NCI-H2081 treated with DMSO at 0.1 percent for 48 hours (cell line): ENCODE measurements around the gene CABP4.

Experiments used
- DNase-seq: peaks from one replicate; lab custom pipeline; 2025; lab: John Stamatoyannopoulos, UW

The CABP4 gene

GRCh38 chr11:67435727-67436458 lies 19.3 kb upstream of the CABP4 start:
- DNase-seq: no peak

DNA sequence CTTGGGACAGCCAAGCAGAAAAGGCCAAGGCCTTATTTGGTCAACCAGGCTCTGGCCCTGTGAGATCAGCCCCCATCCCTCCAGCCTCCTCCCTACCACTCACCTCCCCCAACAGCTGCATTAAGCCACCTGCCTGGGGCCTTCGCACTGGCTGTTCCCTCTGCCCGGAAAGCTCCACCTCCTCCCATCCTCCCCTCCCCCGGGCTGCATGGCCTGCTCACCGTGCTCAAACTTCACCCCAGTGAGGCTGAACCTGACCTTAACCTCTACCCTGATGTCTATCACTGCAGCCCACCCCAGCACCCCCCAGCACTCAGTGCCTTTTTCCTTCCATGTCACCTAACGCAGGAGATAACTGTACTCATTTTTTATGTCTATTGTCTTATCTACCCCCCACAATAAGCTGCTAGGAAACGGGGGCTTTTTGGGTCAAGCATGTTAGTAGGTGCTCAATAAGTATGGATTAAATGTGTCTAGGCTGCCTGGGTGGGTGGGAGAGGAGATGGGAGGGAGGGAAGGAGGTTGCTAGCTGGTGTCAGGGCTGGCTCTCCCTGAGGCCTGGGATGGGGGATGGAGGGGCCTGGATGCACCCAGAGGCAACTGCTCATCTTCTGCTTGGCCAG lies 18.6 kb upstream of the CABP4 start:
- DNase-seq: no peak

GRCh38 chr11:67437082-67437808 lies 17.9 kb upstream of the CABP4 start, which contains the start of gene PTPRCAP:
Gene PTPRCAP (minus strand): TSS chr11:67437682. CDS start chr11:67437619, 63 bp downstream.
- DNase-seq: no peak

- DNase-seq: no peak
Measured at GRCh38 chr11:67437809-67438157, 17.4 kb upstream of the CABP4 start.

DNA sequence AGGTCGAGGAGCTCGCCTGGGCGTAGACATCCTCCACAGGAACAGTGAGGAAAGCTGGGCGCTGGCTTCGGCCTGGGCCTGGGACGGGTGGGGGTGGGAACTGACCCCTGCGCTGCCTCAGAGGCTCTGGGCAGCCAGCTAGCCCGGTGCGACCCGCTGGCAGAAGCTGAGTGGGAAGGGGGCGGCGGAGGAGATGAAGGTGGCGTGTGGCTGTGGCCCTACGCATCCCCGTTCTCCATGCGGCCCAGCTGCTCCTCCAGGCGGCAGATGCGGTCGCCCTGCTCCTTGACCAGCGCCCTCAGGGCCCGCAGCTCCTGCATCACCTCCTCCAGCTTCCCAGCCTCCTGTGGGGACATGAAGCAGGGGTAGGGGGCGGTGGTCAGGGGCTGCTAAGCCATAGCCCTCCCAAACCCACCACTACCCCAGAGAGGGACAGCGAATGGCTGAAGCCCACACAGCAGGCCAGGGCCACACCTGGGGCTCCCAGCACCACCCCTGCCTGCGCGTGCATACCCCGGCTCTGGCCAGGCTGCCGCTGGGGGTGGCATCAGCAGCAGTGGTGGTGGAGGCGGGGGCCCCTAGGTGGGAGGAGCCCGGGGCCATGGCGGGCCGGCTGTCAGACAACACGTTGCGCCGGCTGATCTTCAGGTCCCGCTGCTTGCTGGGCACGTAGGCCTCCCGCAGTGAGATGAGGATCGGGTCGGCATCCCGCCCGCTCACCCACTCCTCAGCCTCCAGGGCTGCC lies 16.8 kb upstream of the CABP4 start:
- DNase-seq: no peak

DNA sequence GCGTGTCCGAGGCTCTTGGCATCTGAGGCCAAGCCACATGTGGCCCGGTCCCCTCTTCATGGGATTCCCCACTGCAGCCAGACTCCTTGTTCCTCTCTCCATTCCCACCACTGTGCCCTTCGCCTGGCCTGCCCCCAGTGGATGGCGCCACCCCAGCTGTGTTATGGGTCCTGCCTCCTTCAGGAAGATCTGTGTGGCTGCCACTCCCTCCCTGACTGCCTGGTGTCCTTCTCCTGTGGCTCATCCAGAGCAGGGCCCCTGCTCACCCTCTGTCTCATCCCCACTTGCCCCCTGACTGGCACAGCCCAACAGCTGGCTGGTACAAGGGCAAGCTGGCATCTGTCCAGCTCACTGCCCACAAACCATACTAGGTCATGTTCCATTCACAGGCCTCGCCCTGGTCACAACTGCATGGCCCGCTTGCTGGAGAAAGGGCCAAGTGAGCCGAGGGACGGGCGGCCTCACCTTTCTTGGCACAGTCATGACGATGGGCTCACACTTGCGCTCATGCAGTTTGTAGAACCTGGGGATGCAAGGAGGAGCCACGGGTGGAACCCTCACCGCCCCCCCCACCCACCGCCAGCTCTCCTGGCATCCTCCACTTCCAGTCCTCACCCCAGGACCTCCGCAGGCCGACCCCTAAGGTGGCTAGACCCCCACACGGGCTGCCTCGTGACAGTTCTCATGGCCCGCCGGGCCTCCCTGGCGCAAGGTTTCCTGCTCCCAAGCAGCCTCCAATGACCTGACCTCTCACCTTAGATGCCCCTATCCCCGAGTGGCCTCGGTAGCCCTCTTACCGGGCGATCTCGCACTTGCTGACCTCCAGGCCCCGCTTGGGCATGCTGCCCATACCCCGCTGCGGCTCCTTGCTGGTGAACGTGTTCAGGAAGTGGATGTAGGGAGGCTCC lies 15.6 kb upstream of the CABP4 start:
- no peak for DNase-seq

DNA sequence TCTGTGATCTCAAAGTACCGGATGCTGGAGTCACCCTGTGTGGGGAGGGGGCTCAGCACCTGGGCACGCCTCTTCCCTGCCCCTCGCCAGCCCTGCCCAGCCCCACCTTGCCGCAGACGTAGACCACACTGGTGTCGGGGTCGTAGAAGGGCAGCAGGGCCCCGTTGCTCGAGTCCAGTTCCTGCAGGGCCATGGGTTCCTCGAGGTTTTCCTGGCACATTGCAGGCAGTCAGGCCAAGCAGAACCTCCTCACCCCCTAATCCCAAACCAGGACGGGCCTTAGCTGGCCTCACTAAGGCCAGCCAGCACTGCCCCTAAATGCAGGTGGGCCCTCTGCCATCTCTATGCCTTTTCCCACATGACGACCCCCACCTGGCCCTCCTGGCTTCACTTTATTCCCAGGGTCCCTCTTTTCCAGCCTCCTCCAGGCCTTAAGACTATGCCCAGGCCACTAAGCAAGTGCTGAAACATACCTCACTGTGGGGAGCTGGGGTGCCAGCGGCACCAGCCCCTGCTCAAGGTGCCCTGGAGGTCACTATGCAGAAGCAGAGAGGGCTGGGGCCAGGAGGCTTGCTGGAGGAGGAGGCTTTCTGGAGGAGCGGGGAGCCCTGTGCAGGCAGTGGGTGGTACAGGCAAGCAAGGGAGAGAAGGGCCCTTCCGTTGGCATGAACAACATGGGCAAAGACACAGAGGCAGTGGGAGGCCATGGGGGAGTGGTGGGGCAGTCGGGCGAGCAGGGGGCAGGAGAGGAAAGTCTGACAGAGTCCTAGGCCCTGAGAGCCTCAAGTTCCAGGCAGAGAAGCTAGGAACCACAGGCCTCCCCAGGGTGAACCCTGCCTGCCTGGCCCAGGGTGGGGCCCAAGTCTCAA lies 14.7 kb upstream of the CABP4 start:
- no peak for DNase-seq

DNA sequence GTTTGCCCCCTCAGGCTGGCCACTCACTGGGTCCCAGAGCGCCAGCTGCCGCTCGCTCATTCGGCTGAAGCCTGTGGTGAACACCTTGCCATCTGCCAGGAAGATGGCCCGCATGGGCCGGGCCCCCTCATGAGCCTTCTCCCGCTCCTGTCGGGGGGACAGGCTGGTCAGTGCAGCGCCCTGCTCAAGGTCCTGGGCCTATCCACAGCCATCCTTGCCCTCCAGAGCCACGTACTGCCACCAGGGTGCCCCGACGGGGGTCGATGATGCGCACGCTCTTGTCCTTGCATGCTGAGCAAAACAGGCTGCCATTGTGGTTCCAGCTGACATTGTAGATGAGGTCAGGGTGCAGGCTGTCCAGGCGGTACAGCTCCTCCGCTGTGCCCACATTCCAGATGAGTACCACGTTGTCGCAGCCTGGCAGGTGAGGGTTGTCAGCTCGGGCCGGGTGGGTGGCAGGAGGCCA lies 14.0 kb upstream of the CABP4 start:
- no peak for DNase-seq

- no peak for DNase-seq
Measured at GRCh38 chr11:67441731-67442351, 13.3 kb upstream of the CABP4 start.

GRCh38 chr11:67442504-67443404 lies 12.4 kb upstream of the CABP4 start:
- DNase-seq: no peak

DNA sequence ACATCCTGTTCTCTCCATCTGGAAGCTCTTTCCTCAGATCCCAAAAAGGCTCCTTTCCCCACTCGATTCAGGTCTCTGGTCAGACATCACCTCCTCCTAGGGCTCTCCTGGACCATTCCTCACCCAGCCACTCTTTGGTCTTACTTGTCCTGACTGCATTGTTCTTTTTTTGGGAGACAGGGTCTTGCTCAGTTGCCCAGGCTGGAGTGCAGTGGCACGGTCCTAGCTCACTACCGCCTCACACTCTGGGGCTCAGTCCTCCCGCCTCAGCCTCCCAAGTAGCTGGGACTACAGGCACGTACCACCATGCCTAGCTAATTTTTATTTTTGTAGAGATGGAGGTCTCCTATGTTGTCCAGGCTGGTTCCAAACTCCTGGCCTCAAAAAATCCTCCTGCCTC lies 9.6 kb upstream of the CABP4 start:
- DNase-seq: no peak

DNA sequence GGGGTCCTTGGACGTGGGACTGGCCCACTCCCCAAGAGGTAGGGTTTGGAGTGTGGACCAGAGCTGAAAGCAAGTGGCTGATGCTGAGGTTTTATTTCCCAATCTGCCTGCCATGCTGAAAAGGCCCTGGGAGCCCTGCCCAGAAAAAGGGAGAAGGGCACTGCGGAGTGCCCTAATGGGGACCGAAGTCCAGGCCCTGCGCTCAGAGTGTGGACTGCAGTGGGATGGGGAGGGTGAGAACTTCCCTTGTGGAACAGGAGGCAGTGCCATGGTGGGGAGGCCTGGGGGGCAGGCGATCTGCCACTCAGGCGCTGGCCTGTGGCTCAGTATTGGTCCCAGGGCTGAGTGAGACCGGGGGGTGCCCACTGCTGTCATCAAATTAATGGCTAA lies 6.9 kb upstream of the CABP4 start:
- no peak for DNase-seq

DNA sequence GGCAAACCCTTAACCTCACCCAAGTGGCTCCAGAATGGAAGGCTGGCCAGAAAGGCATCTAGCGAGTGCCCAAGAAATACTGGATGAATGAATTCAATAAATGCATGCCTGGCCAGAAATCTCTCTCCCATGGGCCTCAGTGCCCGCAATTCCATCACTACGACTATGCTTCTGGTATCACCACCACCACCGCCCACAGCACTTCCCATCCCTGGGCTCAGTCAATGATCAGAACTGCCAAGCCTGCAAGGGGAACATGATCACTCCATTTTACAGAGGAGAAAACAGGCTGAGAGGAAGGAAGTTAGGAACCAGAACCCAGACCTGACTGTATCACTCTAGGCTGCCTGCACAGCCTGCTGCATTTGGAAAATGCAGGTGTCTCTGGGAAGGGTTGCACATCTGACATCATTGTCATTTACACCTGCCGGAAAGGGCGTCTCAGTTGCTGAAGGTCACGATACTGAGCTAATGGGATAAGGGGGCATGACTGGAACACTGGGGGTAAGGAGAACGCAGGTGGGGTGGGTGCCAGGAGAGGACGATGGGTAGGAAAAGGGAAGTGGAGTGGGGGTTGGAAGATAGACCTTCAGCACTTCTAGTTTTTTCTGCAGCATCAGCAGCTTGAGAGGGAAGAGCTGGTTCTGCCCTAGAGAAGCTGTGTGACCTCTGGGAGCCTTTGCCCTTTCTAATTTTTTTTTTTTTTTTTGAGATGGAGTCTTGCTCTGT lies 5.9 kb upstream of the CABP4 start:
- DNase-seq: no peak

DNA sequence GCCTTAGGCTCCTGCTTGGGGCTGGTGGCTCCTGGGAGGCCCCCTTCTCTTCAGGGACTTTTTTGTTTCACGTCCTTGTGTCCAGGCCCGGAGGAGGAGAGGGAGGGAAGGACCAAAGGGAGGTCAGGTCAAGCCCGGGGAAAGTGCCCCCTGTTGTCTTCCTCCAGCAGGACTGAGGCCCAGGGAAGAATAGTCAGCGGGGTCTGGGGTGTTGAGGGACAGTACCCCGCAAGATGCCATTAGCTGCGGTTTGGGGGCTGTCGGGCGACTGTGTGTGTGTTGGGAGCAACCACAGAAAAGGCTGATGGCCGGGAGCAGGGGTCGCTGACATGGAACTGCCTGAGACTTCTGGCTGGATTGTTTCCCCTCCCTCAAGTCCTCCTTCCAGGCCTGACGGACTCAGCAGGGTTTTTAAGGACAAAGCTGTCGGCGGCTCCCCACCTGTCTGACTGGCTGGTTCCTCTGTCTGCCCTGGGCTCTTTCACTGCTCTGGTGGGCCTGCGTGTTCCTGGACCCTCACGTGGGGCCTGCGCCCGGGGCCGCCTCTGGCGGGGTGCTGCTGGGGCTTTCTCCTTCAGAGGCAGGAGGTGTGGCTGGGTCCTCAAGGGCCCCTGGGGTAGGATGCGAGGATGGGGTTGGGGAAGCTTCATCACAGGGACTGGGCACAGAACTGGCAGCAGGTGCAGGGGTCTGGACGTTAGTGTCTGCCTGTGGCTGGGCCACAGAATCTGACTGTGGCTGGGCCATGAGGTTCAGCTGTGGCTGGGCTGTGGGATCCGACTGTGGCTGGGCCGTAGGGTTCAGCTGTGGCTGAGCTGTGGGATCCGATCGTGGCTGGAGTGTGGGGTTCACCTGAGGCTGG lies 4.1 kb upstream of the CABP4 start:
- no peak for DNase-seq

DNA sequence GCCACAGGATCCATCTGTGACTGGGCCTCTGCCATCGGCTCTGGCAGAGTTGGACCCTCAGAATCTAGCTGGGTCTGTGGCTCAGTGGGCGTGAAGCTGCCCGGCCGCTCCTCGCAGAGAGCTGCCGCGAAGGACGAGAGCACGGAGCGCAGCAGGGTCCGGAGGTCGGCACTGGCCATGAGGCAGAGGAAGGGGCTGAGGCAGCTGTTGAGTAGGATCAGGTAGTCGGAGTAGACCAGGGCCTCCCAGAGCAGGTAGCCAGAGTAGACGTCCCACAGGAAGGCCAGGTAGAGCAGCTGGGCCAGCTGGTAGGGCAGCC lies 3.5 kb upstream of the CABP4 start:
- no peak for DNase-seq

DNA sequence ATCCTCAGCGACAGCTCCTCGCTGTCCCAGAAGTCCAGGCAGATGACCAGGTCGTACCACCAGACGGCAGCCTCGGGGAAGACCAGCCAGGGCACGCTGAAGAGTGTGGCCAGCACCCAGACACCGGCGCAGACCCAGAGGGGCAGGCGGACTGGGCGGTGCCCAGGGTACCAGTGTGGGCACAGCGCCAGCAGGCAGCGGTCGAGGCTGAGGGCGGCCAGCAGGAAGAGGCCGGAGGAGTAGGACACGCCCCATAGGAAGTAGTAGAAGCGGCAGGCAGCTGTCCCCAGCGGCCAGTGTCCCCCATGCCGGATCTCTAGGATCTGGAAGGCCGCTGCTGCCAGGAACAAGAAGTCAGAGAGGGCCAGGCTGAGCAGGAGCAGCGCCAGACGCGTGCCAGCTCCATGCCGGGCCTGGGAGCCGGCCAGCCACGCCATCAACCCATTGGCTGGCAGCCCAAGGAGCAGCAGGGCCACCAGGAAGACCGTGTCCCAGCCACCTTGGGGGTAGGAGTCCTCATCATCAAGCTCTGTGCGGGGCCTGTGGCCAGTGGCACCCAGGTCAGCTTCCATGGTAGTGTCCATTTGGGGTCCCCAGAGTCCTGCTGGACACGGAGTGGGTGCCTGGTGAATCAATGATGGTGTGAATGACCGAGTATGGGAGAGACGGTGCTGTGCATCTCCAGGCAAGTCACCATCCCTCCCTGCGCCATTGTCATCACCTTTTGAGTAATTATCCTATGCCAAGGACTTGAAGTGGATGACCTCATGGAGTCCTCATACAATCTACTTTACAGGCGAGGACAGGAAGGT lies 2.8 kb upstream of the CABP4 start, which contains the start of gene GPR152:
TSS of gene GPR152 (minus strand) at position 589 of the 812 bp plus-strand sequence. CDS start at position 584, 5 bp downstream.
- no peak for DNase-seq
